ENCODE results near the gene CHIA.

The CHIA gene

GRCh38 chr1:111271464-111271801 is 19.2 kb upstream of the CHIA start:
- DNase-seq (ENCODE audit: low spot score), result no peak
- in situ Hi-C loops (cut with MboI; ENCODE audit: low pct_unique_long_range_greater_than_20kb, low sequenced_read_pairs, unreplicated experiment), result no loop called here
- TF ChIP-seq CTCF (IDR thresholded peaks at IDR 0.05; ENCODE audit: extremely low read depth, insufficient read depth, missing control alignments), result no peak

- TF ChIP-seq CTCF (IDR thresholded peaks at IDR 0.05; ENCODE audit: extremely low read depth, insufficient read depth, missing control alignments), result no peak
- no peak for DNase-seq (ENCODE audit: low spot score)
- in situ Hi-C loops (cut with MboI; ENCODE audit: low pct_unique_long_range_greater_than_20kb, low sequenced_read_pairs, unreplicated experiment), result no loop called here
Observed at GRCh38 chr1:111272081-111272480, 18.6 kb upstream of the CHIA start.

- in situ Hi-C loops (cut with MboI; ENCODE audit: low pct_unique_long_range_greater_than_20kb, low sequenced_read_pairs, unreplicated experiment), result no loop called here
- no peak for DNase-seq (ENCODE audit: low spot score)
- TF ChIP-seq CTCF (IDR thresholded peaks at IDR 0.05; ENCODE audit: extremely low read depth, insufficient read depth, missing control alignments), result no peak
Observed at GRCh38 chr1:111274653-111275052, 16.0 kb upstream of the CHIA start.

DNA sequence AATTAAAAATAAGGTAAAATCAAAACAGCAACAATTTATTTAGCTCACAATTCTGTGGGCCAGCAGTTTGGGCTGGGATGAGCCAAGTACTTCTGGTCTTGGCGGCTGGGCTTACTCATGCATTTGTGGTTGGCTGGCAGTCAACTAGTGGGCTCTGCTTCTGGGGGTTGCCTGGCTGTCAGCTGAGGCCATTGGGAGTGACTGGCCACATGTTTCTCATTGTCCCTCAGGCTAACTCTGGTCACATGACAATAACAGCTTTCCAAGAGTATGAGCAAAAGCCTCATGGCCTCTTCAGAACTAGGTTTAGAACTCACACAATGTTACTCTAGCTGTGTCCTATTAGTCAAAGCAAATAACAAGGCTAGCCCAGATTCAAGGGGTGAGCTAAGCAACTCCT is 15.6 kb upstream of the CHIA start:
- in situ Hi-C loops (cut with MboI; ENCODE audit: low pct_unique_long_range_greater_than_20kb, low sequenced_read_pairs, unreplicated experiment), result no loop called here
- no peak for DNase-seq (ENCODE audit: low spot score)
- TF ChIP-seq CTCF (IDR thresholded peaks at IDR 0.05; ENCODE audit: extremely low read depth, insufficient read depth, missing control alignments), result no peak

DNA sequence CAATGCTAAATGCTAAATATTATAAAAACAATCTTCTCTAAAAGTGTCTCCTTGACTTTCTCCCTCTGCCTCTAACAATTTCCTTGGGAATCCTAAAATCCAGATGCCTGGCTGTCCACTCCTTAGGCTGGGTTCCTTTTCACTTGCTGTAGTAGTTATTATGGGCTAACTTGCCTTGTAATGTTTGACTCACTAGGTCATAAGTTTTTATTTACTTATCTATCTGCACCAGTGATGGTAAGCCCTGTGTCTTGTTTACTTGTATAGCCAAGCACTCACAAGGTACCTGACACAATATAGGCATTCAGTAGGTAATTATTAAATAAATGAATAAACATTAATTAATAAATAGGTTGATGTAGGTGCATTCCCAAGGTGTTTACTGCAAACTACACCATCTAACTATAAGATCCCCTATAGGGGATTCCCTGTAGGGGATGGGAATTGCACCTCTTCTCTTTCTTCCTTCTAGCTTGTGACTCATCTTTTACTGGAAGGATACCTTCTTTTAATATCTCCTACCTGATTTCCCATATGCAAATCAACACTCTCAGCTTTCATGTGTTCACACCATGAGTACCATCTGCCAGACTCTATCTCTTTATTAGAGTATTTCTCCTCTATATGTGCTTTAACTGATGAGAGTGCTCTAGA is 14.7 kb upstream of the CHIA start:
- no peak for TF ChIP-seq CTCF (IDR thresholded peaks at IDR 0.05; ENCODE audit: extremely low read depth, insufficient read depth, missing control alignments)
- DNase-seq (ENCODE audit: low spot score), result no peak
- in situ Hi-C loops (cut with MboI; ENCODE audit: low pct_unique_long_range_greater_than_20kb, low sequenced_read_pairs, unreplicated experiment), result no loop called here

- TF ChIP-seq CTCF (IDR thresholded peaks at IDR 0.05; ENCODE audit: extremely low read depth, insufficient read depth, missing control alignments), result no peak
- in situ Hi-C loops (cut with MboI; ENCODE audit: low pct_unique_long_range_greater_than_20kb, low sequenced_read_pairs, unreplicated experiment), result no loop called here
- DNase-seq (ENCODE audit: low spot score), result no peak
Observed at GRCh38 chr1:111279144-111279543, 11.5 kb upstream of the CHIA start.

DNA sequence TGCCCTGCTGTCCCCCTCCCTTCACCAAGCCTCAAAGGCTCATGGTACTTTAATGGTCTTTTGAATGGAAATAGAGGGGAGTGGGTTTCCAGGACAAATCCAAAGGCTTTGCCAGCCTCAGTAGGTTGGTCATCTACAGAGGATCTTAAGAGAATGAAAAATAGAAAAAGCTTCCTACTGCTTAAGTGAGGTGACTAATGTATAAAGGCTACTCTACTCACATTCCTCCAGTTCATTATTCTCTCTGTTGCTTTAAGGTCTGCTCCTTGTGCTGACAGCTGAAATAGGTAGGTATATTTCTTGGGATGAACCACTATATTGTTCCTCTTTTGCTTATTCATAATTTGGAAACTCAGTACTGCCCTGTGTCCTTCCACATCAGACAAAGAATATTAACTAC is 10.4 kb upstream of the CHIA start:
- in situ Hi-C loops (cut with MboI; ENCODE audit: low pct_unique_long_range_greater_than_20kb, low sequenced_read_pairs, unreplicated experiment), result no loop called here
- TF ChIP-seq CTCF (IDR thresholded peaks at IDR 0.05; ENCODE audit: extremely low read depth, insufficient read depth, missing control alignments), result no peak
- no peak for DNase-seq (ENCODE audit: low spot score)
